ENCODE measurements around the gene XRCC3.
"Not testable (repeated sequence)": the region's sequence is repeated elsewhere in the genome, so short reads cannot be mapped to it uniquely, and the experiment has no call there.

The XRCC3 gene

DNA sequence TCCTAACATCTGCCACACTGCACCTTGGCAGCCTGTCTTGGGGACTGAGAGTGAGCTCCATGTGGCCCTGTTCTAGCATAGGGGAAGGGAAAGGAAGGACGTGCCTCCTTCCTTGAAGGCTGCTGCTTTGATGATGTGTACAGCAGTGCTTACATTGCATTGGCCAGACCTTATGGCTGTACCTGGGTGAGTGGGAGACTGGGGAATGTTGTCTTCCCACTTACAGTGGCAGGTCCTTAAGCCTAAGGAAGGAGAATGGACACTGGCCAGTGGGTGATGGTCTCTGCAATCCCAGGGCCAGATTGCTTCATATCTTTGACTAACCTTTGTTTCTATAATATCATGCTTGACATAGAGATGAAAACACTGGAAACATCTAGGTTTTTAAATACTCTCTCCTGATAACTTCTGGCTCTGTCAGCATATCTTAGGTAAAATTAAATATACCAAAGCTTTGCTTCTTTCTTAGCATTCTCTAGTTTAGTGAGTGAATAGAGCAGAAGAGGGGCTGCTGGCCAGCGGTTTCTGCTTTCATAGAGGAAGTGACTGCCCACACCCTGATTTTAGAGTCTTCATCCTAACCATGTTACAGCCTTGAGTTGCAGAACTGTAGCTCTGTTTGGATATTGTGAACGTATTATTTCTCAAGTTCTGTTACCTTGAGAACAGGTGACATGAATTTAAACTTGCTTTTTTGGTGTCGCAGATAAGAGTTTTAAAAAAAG is 59.1 kb downstream of the XRCC3 start:
- CTCF ChIA-PET, result no interaction called here
- TF ChIP-seq, protein P1, sequence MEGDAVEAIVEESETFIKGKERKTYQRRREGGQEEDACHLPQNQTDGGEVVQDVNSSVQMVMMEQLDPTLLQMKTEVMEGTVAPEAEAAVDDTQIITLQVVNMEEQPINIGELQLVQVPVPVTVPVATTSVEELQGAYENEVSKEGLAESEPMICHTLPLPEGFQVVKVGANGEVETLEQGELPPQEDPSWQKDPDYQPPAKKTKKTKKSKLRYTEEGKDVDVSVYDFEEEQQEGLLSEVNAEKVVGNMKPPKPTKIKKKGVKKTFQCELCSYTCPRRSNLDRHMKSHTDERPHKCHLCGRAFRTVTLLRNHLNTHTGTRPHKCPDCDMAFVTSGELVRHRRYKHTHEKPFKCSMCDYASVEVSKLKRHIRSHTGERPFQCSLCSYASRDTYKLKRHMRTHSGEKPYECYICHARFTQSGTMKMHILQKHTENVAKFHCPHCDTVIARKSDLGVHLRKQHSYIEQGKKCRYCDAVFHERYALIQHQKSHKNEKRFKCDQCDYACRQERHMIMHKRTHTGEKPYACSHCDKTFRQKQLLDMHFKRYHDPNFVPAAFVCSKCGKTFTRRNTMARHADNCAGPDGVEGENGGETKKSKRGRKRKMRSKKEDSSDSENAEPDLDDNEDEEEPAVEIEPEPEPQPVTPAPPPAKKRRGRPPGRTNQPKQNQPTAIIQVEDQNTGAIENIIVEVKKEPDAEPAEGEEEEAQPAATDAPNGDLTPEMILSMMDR (IDR thresholded peaks at IDR 0.05; ENCODE audit: control extremely low read depth, extremely low read depth, low read depth, missing control alignments), result no peak
- DNase-seq (ENCODE audit: extremely low spot score), result no peak
- POLR2A ChIA-PET, result no interaction called here

DNA sequence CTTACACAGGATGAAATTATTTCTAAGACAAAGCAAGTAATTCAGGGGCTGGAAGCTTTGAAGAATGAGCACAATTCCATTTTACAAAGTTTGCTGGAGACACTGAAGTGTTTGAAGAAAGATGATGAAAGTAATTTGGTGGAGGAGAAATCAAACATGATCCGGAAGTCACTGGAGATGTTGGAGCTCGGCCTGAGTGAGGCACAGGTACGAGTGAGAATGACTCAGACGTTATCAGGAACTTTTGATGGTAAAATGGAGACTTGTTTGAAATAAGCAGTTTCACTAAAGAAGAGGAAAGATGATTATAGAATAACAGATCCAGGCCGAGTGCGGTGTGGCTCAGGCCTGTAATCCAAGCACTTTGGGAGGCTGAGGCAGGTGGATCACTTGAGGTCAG is 60.6 kb downstream of the XRCC3 start:
- POLR2A ChIA-PET, result no interaction called here
- DNase-seq (ENCODE audit: extremely low spot score), result no peak
- CTCF ChIA-PET, result interaction anchor here (0.9 kb wide), 1 partner anchor 25 kb away, joined by 3 read pairs; no protein-coding TSS in a partner anchor
- TF ChIP-seq, protein P1 (IDR thresholded peaks at IDR 0.05; ENCODE audit: control extremely low read depth, extremely low read depth, low read depth, missing control alignments), result no peak

DNA sequence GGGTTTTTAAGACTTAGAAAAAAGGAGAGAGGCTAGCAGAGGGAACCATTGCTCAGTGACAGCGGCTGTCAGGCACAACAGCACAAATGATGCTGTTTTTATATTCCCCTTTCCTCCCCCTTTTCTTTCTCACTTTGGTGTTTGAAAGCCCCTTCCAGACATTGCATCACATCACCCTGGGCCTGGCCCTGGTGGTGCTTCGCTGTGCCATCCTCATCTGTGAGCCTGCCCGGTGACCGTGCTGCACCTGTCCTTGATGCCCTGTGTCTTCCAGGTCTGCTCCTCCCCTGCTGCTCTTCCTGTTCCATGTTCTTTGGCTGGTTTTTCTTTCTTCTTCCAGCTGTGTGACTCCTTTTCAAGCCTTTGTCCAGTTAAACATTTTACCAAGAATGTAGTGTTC is 61.4 kb downstream of the XRCC3 start:
- TF ChIP-seq, protein P1 (IDR thresholded peaks at IDR 0.05; ENCODE audit: control extremely low read depth, extremely low read depth, low read depth, missing control alignments), result no peak
- ChIA-PET CTCF (interaction anchor here (0.9 kb wide), 1 partner anchor 26 kb away, joined by 3 read pairs; no protein-coding TSS in a partner anchor), POLR2A (no interaction called here)
- no peak for DNase-seq (ENCODE audit: extremely low spot score)

DNA sequence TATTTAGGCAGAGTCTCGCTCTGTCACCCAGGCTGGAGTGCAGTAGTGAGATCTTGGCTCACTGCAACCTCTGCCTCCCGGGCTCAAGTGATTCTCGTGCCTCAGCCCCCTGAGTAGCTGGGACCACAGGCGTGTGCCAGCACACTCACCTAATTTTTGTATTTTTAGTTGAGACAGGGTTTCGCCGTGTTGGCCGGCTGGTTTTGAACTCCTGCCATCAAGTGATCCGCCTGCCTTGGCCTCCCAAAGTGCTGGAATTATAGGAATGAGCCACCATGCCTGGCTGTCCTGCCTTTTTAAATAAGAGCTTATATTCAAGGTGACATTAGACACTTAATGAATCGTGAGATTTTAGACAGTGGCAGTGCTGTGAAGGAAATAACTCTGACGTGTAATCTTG is 61.9 kb downstream of the XRCC3 start:
- POLR2A ChIA-PET; CTCF ChIA-PET; DNase-seq (ENCODE audit: extremely low spot score): not testable (repeated sequence)

DNA sequence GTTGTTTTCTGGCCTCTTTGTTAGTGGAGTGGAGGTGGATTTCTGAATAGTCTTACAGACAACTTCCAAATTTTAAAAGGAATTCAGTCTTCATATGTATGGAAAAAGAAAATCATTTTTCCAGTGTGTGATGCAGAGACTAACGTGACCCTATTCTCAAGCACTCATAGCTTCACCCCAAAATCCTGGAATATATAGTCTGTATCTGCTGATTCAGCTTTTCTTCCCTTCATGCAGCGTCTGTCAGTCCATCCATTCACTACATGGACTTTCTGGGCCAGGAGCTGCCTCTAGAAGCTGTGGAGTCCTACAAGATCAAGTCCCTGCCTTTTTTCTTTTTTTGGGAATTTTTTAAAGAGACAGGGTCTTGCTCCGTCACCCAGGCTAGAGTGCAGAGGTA is 62.4 kb downstream of the XRCC3 start:
- TF ChIP-seq, protein P1 (IDR thresholded peaks at IDR 0.05; ENCODE audit: control extremely low read depth, extremely low read depth, low read depth, missing control alignments), result no peak
- no peak for DNase-seq (ENCODE audit: extremely low spot score)
- ChIA-PET CTCF (interaction anchor here (1.0 kb wide), 1 partner anchor 58 kb away, joined by 3 read pairs; no protein-coding TSS in a partner anchor), POLR2A (no interaction called here)

DNA sequence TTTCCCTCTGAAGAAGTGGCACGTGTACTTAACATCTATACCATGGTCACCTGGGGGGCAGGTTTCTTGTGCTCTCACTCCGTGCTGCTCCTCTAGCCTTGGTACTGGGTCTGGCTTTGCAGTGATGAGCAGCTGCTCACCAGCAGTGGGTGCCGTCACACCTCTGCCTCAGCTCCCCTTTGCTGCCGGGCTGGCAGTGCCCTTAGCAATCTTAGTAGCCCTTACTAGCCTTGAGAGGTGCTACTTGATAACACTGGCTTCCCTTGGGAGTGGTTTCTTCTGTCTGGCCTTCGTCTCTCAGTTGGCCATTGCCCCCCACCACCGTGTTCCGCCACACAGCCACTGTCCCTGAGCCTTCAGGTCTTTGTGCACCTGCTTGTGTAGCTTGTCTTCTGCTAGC is 63.7 kb downstream of the XRCC3 start:
- DNase-seq (ENCODE audit: extremely low spot score), result no peak
- ChIA-PET CTCF (interaction anchor here (0.8 to 1.2 kb wide), 3 partner anchors 10 to 57 kb away, joined by 3 read pairs; no protein-coding TSS in a partner anchor), POLR2A (no interaction called here)
- TF ChIP-seq, protein P1 (IDR thresholded peaks at IDR 0.05; ENCODE audit: control extremely low read depth, extremely low read depth, low read depth, missing control alignments), result no peak

DNA sequence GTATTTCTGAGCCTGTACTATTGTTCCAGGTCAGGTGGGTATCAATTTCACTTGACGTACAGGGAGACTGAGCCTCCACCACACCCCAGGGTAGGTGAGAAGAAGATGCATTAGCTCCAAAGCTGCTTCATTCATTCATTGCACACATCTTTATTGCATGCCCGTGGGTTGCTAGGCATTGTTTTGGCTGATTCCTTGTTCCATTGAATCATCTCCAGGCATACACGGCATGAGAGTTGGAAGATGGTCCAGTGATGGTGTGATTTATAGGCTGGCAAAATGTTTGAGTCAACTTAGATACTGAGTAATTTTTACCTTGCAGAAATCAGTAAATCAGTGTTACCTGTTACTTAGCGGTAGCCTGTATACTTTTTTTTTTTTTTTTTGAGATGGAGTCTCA is 65.0 kb downstream of the XRCC3 start:
- CTCF ChIA-PET, result interaction anchor here (1.0 kb wide), 1 partner anchor 11 kb away, joined by 3 read pairs; no protein-coding TSS in a partner anchor
- TF ChIP-seq, protein P1 (IDR thresholded peaks at IDR 0.05; ENCODE audit: control extremely low read depth, extremely low read depth, low read depth, missing control alignments), result no peak
- no peak for DNase-seq (ENCODE audit: extremely low spot score)
- POLR2A ChIA-PET, result no interaction called here

Data from GM10248 (cell line).